Adrenal gland (tissue), 5 donors: ENCODE data around the gene TCF4.

ENCODE experiments used
- POLR2A ChIP-seq, 2 donors: fragments of 450-650 bp; IDR thresholded peaks; one replicate each; pipeline ENCODE4 v1.6.1; 2017; ENCODE audit warnings: antibody characterized with exemption in 2 of 2, mild to moderate bottlenecking in 2 of 2, moderate library complexity in 1 of 2
- TF ChIP-seq, protein P1 (sequence below), 6 experiments: fragments of 450-650 bp in 4 of 6; fragments of 200-600 bp in 2 of 6; sonication (generic) in 1 of 6; IDR thresholded peaks; 1 replicate in 5 of 6; 2 replicates in 1 of 6; pipeline versions ENCODE4 v1.5.1 to v1.8.0; 2016 to 2021; ENCODE audit warnings: antibody characterized with exemption in 6 of 6, mild to moderate bottlenecking in 2 of 6, moderate library complexity in 1 of 6
- donor health status: DM: no; HTN: no; CAD: no.

DNA sequence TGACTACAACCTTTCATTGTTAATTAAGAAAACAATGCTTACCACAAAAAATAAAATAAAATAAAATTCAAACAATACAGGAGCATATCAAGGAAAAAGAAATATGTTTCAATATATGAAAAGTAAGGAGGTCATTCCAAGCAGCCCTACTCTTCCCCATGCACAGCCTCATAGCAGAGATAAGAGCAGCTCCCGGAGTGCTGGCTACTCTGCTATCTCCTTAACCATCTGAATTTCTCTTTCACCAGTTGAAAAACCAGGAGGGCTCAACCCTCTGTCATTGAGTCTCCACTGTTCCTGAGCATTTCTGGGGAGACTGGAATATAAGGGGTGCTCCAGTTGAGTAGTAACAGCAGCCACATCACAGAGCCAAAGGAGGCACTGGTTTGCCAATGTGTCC lies 201.4 kb downstream of the TCF4 start:
- TF ChIP-seq, protein P1, sequence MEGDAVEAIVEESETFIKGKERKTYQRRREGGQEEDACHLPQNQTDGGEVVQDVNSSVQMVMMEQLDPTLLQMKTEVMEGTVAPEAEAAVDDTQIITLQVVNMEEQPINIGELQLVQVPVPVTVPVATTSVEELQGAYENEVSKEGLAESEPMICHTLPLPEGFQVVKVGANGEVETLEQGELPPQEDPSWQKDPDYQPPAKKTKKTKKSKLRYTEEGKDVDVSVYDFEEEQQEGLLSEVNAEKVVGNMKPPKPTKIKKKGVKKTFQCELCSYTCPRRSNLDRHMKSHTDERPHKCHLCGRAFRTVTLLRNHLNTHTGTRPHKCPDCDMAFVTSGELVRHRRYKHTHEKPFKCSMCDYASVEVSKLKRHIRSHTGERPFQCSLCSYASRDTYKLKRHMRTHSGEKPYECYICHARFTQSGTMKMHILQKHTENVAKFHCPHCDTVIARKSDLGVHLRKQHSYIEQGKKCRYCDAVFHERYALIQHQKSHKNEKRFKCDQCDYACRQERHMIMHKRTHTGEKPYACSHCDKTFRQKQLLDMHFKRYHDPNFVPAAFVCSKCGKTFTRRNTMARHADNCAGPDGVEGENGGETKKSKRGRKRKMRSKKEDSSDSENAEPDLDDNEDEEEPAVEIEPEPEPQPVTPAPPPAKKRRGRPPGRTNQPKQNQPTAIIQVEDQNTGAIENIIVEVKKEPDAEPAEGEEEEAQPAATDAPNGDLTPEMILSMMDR (IDR thresholded peaks at IDR 0.05): no peak
- no peak for TF ChIP-seq POLR2A (IDR thresholded peaks at IDR 0.05)
